SU-DHL-6 (cell line): ENCODE measurements around the gene GNB3.
A peak's percentile ranks its signal among the peaks of the same experiment; 100 is the strongest.
"Not testable (repeated sequence)": the region's sequence is repeated elsewhere in the genome, so short reads cannot be mapped to it uniquely, and the experiment has no call there.

Source experiments
- H2AFZ ChIP-seq: fragments of 200-600 bp; sonication (generic); 2 replicates; pipeline ENCODE4 v1.6.1; 2014; ENCODE audit warnings: low read depth, mild to moderate bottlenecking, moderate library complexity, mixed read lengths, antibody characterized with exemption, low read length; ENCODE audit not compliant: severe bottlenecking
- H3F3A ChIP-seq: fragments of 200-600 bp; shearing (Covaris generic); 2 replicates; pipeline ENCODE4 v1.6.0; 2016; ENCODE audit warnings: antibody characterized with exemption, mild to moderate bottlenecking; ENCODE audit not compliant: insufficient read depth
- H3K27ac ChIP-seq: fragments of 200-600 bp; sonication (generic); 2 replicates; pipeline ENCODE4 v1.5.1; 2016; ENCODE audit warnings: low read depth, mild to moderate bottlenecking, low read length, moderate library complexity, mixed read lengths
- H3K27me3 ChIP-seq: fragments of 200-600 bp; sonication (generic), shearing (Covaris generic); 2 replicates; pipeline ENCODE4 v1.6.0; 2014; ENCODE audit warnings: mild to moderate bottlenecking, low read length
- H3K36me3 ChIP-seq: fragments of 200-600 bp; sonication (generic); 2 replicates; pipeline ENCODE4 v1.6.1; 2014; ENCODE audit warnings: mild to moderate bottlenecking, low read length, mixed read lengths
- H3K4me2 ChIP-seq: fragments of 300-600, 200-600 bp; shearing (Covaris generic), sonication (generic); 2 replicates; pipeline ENCODE4 v1.6.0; 2014; ENCODE audit warnings: low read length, low read depth, mild to moderate bottlenecking; ENCODE audit not compliant: poor library complexity, severe bottlenecking
- H3K4me3 ChIP-seq: fragments of 200-600 bp; sonication (generic); 2 replicates; pipeline ENCODE4 v1.5.1; 2014; ENCODE audit warnings: antibody characterized with exemption, low read length, mild to moderate bottlenecking, mixed read lengths; ENCODE audit not compliant: insufficient read depth, poor library complexity, severe bottlenecking
- H3K79me2 ChIP-seq: fragments of 200-600 bp; sonication (generic); 2 replicates; pipeline ENCODE4 v1.6.1; 2014; ENCODE audit warnings: mild to moderate bottlenecking, low read length, moderate library complexity; ENCODE audit not compliant: insufficient read depth
- H3K9ac ChIP-seq: fragments of 200-600 bp; sonication (generic); 2 replicates; pipeline ENCODE4 v1.7.0; 2014; ENCODE audit warnings: mild to moderate bottlenecking, low read length
- H3K9me2 ChIP-seq: fragments of 200-600 bp; sonication (generic); replicated peaks from 2 replicates; pipeline ENCODE4 v1.6.1; 2014; ENCODE audit warnings: low read length; ENCODE audit not compliant: insufficient read depth
- H3K9me3 ChIP-seq: fragments of 200-600 bp; sonication (generic); 2 replicates; pipeline ENCODE4 v1.6.1; 2014; ENCODE audit warnings: low read length, mixed read lengths; ENCODE audit not compliant: insufficient read depth
- H4K20me1 ChIP-seq: fragments of 200-600 bp; sonication (generic); 2 replicates; pipeline ENCODE4 v1.6.1; 2014; ENCODE audit warnings: low read depth, mild to moderate bottlenecking, antibody characterized with exemption, low read length, moderate library complexity, mixed read lengths
- EZH2phosphoT487 ChIP-seq: fragments of 200-600 bp; sonication (generic), shearing (Covaris generic); conservative IDR thresholded peaks from 2 replicates; pipeline ENCODE4 v1.6.1; 2018; ENCODE audit warnings: mild to moderate bottlenecking, antibody characterized with exemption, low read length, moderate library complexity, mixed read lengths
- TF ChIP-seq, protein P1 (sequence below): fragments of 200-600 bp; sonication (generic); IDR thresholded peaks from one replicate; pipeline ENCODE4 v1.5.1; 2017; ENCODE audit warnings: antibody characterized with exemption, mild to moderate bottlenecking, low read length, moderate library complexity; ENCODE audit not compliant: insufficient read depth, poor library complexity, severe bottlenecking

GNB3 gene

DNA sequence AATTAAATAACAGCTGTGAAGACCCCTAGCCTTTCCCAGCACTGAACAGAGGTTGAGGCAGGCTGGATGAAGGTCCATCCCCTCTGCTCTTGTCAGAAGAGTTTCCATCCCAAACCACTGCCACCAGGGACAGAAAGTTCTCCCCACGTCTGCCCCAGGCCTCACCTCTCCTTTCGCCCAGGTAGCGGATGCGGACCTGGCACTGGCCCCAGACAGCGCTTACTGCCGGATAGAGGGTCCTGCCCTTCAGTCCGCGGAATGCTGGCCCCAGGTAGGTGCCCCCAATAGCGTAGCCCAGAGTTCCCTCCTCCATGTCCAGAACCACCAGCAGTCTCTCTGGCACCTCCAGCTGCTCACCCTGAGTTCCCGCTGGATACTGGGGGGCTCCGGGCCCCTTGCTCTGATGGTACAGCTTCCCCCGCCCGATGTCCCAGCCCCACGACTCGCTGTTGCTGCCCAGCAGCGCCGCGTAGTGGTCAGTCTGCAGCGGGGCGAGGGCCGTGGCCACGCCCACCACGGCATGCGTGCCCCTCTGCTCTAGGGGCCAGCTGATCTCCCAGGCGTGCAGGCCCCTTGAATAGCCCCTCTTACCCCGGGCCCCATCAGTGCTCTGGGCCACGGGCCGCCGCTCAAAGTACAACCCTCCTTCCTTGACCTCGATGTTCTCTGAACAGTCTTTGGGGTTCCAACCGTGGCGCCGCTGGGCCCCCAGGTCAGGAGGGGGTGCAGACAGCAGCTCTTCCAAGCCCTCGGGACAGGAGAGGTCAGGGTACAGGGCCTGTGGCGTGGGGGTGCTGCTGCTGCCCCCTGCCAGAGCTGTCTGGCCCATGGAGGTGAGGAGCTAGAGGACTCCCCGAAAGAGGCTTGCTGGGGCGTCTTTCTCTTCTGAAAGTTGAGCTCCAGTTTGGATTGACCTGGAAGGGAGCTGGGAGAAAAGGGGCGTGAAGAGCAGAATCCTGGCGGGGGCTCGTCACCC is 31.6 kb downstream of the GNB3 start:
- H3K27ac ChIP-seq = peak overlapping the region; percentile 69
- peaks cover 48% of the 10 kb centered on the region for H3F3A ChIP-seq
- no peaks in the 10 kb centered on the region for H3K9me3 ChIP-seq
- H3K79me2 ChIP-seq = peaks cover 19% of the 10 kb centered on the region
- peak overlapping the region; percentile 70 for H3K4me3 ChIP-seq
- H4K20me1 ChIP-seq = no peaks in the 10 kb centered on the region; the same call in 1 of the 2 replicates
- no peaks in the 10 kb centered on the region for H3K27me3 ChIP-seq
- TF ChIP-seq, protein P1, sequence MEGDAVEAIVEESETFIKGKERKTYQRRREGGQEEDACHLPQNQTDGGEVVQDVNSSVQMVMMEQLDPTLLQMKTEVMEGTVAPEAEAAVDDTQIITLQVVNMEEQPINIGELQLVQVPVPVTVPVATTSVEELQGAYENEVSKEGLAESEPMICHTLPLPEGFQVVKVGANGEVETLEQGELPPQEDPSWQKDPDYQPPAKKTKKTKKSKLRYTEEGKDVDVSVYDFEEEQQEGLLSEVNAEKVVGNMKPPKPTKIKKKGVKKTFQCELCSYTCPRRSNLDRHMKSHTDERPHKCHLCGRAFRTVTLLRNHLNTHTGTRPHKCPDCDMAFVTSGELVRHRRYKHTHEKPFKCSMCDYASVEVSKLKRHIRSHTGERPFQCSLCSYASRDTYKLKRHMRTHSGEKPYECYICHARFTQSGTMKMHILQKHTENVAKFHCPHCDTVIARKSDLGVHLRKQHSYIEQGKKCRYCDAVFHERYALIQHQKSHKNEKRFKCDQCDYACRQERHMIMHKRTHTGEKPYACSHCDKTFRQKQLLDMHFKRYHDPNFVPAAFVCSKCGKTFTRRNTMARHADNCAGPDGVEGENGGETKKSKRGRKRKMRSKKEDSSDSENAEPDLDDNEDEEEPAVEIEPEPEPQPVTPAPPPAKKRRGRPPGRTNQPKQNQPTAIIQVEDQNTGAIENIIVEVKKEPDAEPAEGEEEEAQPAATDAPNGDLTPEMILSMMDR = peak; percentile 90
- no peak for TF ChIP-seq EZH2phosphoT487
- peak overlapping the region; percentile 85 for H3K4me2 ChIP-seq
- H2AFZ ChIP-seq = no peak overlapping the region
- H3K9ac ChIP-seq = peak overlapping the region; percentile 82
- H3K9me2 ChIP-seq = no peaks in the 10 kb centered on the region
- H3K36me3 ChIP-seq = peaks cover 3% of the 10 kb centered on the region; the same call in 1 of the 2 replicates

DNA sequence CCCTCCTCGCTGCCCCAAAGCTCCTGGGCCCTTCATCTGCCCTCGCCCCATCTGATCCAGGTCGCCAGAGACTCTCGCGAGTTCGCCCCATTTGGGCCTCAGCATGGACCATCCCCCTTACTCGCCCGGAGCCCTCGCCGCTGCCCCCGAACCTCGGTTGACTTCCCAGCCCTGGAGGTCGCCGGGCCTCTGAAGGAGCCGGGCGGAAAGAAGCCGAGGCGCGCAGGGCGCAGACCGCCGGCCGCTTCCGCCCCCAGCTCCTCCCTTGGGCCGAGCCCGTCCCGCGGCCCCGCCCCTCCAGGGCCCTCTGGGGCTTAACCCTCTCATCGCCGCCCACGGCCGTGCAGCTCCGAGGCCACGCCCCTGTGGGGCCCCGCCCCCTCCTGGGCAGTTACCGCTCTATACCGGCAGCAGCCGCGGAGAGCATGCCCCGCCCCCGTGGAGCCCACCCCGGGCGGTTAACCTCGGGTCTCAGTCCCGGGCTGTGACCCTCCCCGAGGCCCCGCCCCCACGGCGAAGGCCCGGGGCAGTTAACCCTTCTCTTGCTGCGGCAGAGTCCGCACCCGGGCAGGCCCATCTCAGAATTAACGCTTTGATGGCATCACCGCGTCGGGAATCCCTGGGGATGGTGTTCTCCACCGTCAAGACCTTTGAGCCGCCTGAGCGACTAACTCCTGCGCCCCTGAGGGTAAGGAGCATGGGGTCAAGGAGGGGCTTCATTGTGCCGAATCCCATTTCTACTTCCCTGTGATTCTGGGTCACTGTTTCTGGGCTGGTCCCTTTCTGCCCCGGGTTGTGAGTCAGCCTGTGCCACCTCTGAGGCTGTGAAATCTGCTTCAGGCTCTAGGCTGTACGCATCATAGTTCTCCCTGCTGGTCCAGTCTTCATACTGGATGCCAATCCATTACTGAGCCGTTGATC is 32.6 kb downstream of the GNB3 start, which contains the start of gene SPSB2:
Gene SPSB2 (minus strand): TSS at position 210 of the 921 bp plus-strand sequence. CDS start 402 bp downstream, outside the sequence.
- H3K36me3 ChIP-seq = peaks cover 3% of the 10 kb centered on the region; the same call in 1 of the 2 replicates
- peak within 1 kb of the TSS; percentile 85 for H3K4me2 ChIP-seq
- H3K79me2 ChIP-seq = peaks cover 9% of the 10 kb centered on the region
- H3K27me3 ChIP-seq = no peaks in the 10 kb centered on the region
- H2AFZ ChIP-seq = peak within 1 kb of the TSS; percentile 78
- TF ChIP-seq, protein P1 = no peak
- peak within 1 kb of the TSS; percentile 70 for H3K4me3 ChIP-seq
- H3K9me3 ChIP-seq = no peaks in the 10 kb centered on the region
- H3K9ac ChIP-seq = peak within 1 kb of the TSS; percentile 82
- no peaks in the 10 kb centered on the region; the same call in 1 of the 2 replicates for H4K20me1 ChIP-seq
- H3F3A ChIP-seq = peaks cover 46% of the 10 kb centered on the region
- H3K27ac ChIP-seq = peak within 1 kb of the TSS; percentile 69
- H3K9me2 ChIP-seq = no peaks in the 10 kb centered on the region

DNA sequence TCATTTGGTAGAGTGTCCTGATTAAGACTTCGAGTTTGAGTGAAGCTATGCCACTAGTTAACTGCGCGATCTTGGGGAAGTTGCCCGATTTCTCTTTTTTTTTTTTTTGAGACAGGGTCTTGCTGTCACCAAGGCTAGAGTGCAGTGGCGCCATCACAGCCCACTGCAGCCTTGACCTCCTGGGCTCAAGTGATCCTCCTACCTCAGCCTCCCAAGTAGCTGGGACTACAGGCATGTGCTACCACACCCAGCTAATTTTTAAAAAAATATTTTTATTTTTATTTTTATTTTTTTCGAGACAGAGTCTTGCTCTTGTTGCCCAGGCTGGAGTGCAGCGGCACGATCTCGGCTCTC is 33.3 kb downstream of the GNB3 start:
- H3K36me3 ChIP-seq = not testable (repeated sequence)

DNA sequence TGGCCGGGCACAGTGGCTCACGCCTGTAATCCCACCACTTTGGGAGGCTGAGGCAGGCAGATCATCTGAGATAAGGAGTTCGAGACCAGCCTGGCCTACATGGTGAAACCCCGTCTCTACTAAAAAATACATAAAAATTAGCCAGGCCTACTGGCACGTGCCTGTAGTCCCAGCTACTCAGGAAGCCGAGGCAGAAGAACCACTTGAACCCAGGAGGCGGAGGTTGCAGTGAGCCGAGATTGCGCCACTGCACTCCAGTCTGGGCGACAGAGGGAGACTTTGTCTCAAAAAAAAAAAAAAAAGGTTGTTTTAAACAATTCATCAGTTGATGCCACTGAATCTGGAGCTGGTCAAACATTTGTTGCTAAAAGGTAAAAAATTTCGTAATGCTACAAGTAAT is 39.1 kb downstream of the GNB3 start:
- not testable (repeated sequence) for H3F3A ChIP-seq, H3K9me2 ChIP-seq, H3K27ac ChIP-seq, H3K9ac ChIP-seq, H4K20me1 ChIP-seq, H3K4me2 ChIP-seq, H3K36me3 ChIP-seq, H3K27me3 ChIP-seq, H3K4me3 ChIP-seq, H3K79me2 ChIP-seq, H3K9me3 ChIP-seq, H2AFZ ChIP-seq

More for the DNA sequence above, 33.3 kb downstream of the GNB3 start:
- Histone ChIP-seq H3K4me3 (peak overlapping the region; percentile 70), H3K9ac (peak overlapping the region; percentile 82), H3K4me2 (peak overlapping the region; percentile 85), H3F3A (peaks cover 40% of the 10 kb centered on the region), H3K27ac (peak overlapping the region; percentile 64), H2AFZ (peak overlapping the region; percentile 78)
- not testable (repeated sequence) for H3K9me3 ChIP-seq, H3K9me2 ChIP-seq, H3K79me2 ChIP-seq, H4K20me1 ChIP-seq, H3K27me3 ChIP-seq
